Heart left ventricle (tissue), 13 donors: ENCODE measurements around the gene ITPR2.

Experiments used
- CTCF ChIP-seq, 12 donors: fragments of 200-600 bp; sonication (generic) in 4 of 12; IDR thresholded peaks; one replicate each; pipeline versions ENCODE4 v1.5.0 to v1.8.0; 2018 to 2022; ENCODE audit warnings: antibody characterized with exemption in 12 of 12, mild to moderate bottlenecking in 5 of 12
- POLR2A ChIP-seq, 2 donors: fragments of 450-650 bp; IDR thresholded peaks; one replicate each; pipeline ENCODE4 v1.6.1; 2017; ENCODE audit warnings: antibody characterized with exemption in 2 of 2, mild to moderate bottlenecking in 2 of 2, moderate library complexity in 2 of 2
- donor health status: ischemic (EF 13 %, LVEDD 7.1; RV severe dilation, severe dysfunction).
- donor health status: DM: no; HTN: yes; CAD: no.
- donor health status: DM: no; HTN: no; CAD: no.
- donor health status: ischemic (EF 25% LVEDD 6.9; RV normal size, moderate dysfunction).
- donor health status: ischemic (EF 25% LVEDD 5.7; RV mildly dilated, moderate dysfunction).
- donor health status: ischemic (EF 35%, LVEDD 5.7; RV mildly dilated, moderate dysfunction).
- donor health status: nonischemic (EF 11% LVEDD 7.7; RV severe dilation, severe dysfunction).
- donor health status: DM: yes; HTN: yes; CAD: no.
- donor health status: PGD.
- donor health status: ischemic (EF 29% LVEDD 5.4; RV normal size, mild dysfunction).
- donor health status: nonischemic (EF 23%, LVEDD 6.1; RV moderate dilation, normal function).

GRCh38 chr12:26791301-26791791, 41.6 kb downstream of the ITPR2 start:
- TF ChIP-seq CTCF (IDR thresholded peaks at IDR 0.05) = no peak
- no peak for TF ChIP-seq POLR2A (IDR thresholded peaks at IDR 0.05)
